ENCODE data around the gene ZNF501.
A peak's percentile ranks its signal among the peaks of the same experiment; 100 is the strongest.

The ZNF501 gene

GRCh38 chr3:44729384-44729910 is at the start of gene ZNF501:
TSS of gene ZNF501 (plus strand) at chr3:44729635. CDS start at chr3:44734422, 4,787 bp downstream.
- peak; percentile 3 for DNase-seq

GRCh38 chr3:44680921-44681455 is 48.4 kb upstream of the ZNF501 start:
- no peak for DNase-seq

GRCh38 chr3:44682182-44682896 is 47.1 kb upstream of the ZNF501 start:
- DNase-seq, result no peak

GRCh38 chr3:44685128-44685800 is 44.2 kb upstream of the ZNF501 start:
- no peak for DNase-seq

GRCh38 chr3:44687898-44688297 is 41.5 kb upstream of the ZNF501 start:
- DNase-seq, result no peak

GRCh38 chr3:44712455-44713075 is 16.9 kb upstream of the ZNF501 start, which contains the start of gene ZNF502:
TSS of gene ZNF502 (plus strand) at chr3:44712660. CDS start at chr3:44720262, 7,602 bp downstream.
- DNase-seq, result no peak

- no peak for DNase-seq
Observed at GRCh38 chr3:44721231-44722102, 8.0 kb upstream of the ZNF501 start.

GRCh38 chr3:44722103-44722401 is 7.4 kb upstream of the ZNF501 start:
- no peak for DNase-seq

- DNase-seq, result no peak
Observed at GRCh38 chr3:44734646-44735168, 5.3 kb downstream of the ZNF501 start.

GRCh38 chr3:44761101-44761423 is 31.6 kb downstream of the ZNF501 start:
- no peak for DNase-seq

GRCh38 chr3:44761424-44762169 is 32.2 kb downstream of the ZNF501 start, which contains the start of the genes KIAA1143 and KIF15:
TSS of gene KIAA1143 (minus strand) at chr3:44761619. CDS start at chr3:44761602, 17 bp downstream.
TSS of gene KIF15 (plus strand) at chr3:44761794. CDS start at chr3:44761866, 72 bp downstream.
- peak; percentile 69 for DNase-seq

GRCh38 chr3:44762170-44762677 is 32.8 kb downstream of the ZNF501 start:
- DNase-seq, result no peak

- DNase-seq, result no peak
Observed at GRCh38 chr3:44762690-44763089, 33.3 kb downstream of the ZNF501 start.

- DNase-seq, result no peak
Observed at GRCh38 chr3:44764248-44764647, 34.8 kb downstream of the ZNF501 start.

- no peak for DNase-seq
Observed at GRCh38 chr3:44771424-44772098, 42.1 kb downstream of the ZNF501 start.

- DNase-seq, result no peak
Observed at GRCh38 chr3:44772099-44772442, 42.6 kb downstream of the ZNF501 start.

- DNase-seq, result no peak
Observed at GRCh38 chr3:44782891-44783290, 53.5 kb downstream of the ZNF501 start.

All from NCI-H1417 treated with DMSO at 0.1 percent for 48 hours (cell line).